GM18520 (cell line): ENCODE measurements around the gene RUFY4.

Source experiments
- ATAC-seq: cut with Tn5 transposase; IDR thresholded peaks from one replicate; pipeline ENCODE4 v1.9.1; 2021; ENCODE audit not compliant: unreplicated experiment

RUFY4 gene

GRCh38 chr2:218059289-218059688 lies 9.8 kb upstream of the RUFY4 start:
- no peak for ATAC-seq

GRCh38 chr2:218060118-218060517 lies 8.9 kb upstream of the RUFY4 start:
- ATAC-seq, result no peak

GRCh38 chr2:218060950-218061660 lies 7.9 kb upstream of the RUFY4 start:
- ATAC-seq, result no peak

- peak; percentile 92 for ATAC-seq
These were observed 5.6 kb upstream of the RUFY4 start for GRCh38 chr2:218063486-218063885.

- peak; percentile 2 for ATAC-seq
These were observed 5.2 kb upstream of the RUFY4 start for GRCh38 chr2:218063896-218064295.

DNA sequence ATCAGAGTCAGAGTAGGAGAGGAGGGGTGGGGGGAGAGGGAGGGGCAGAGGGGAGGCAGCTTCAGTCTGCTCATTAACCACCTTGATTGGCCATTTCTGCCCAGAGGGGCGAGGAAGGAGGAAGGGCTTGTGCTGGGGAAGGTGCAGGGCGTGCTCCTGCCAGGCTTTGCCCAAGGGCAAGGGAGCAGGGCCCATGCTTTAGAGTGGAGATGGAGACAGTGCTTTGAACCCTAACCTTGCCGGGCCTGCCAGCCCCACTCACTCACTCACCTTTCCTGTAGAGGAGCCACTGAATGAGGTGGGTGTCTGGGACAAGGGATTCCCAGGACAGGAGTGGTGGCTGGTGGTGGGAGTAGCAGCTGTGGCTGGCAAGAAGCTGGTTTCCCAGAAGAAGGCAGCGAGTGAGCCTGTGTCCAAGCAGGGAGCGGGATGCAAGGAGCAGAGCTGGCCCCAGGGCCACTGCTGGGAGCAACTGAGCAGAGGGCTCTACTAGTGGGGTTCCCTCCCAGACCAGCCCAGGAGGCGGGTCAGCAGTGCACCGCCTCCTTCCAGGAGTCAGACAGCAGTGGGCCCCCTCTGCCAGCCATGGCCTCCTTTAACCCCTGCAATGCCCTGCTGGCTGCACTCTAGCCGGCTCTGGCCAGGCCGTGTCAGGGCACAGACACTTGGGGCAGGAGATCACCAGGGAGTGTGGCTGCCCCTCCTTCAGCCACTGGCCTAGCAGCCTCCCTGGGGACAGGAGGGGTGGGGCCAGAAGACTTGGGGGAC lies 3.6 kb upstream of the RUFY4 start:
- no peak for ATAC-seq

DNA sequence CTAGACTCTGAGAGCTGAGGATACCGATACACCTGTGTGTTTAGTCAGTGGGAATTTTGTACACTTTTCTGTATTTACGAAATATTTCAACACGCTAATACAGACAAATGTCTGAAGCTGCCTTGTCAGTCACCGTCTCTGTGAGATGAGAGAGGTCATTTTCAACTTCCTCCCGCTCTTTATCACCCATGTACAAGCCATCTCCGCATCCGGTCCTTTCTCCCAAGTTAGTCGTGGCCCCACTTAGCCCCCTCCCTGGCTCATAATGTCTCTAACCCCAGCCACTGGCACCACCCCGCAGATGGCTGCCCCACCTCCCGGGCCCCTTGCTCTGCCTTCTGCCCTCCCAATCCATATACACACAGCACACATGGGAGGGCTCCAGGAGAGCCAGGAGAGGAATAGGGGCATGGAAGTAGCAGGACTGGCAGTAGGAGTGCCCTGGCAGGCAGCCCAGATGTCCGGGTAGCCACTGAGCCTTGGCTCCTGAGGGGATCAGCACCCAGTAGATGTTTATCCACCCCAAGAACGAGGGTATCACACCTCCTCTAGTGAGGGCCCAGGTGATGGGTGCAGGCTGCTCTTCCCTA lies 2.0 kb upstream of the RUFY4 start:
- ATAC-seq, result no peak

GRCh38 chr2:218067523-218067922 lies 1.5 kb upstream of the RUFY4 start:
- no peak for ATAC-seq

GRCh38 chr2:218069606-218070300 lies 700 bp downstream of the RUFY4 start:
- ATAC-seq, result no peak

DNA sequence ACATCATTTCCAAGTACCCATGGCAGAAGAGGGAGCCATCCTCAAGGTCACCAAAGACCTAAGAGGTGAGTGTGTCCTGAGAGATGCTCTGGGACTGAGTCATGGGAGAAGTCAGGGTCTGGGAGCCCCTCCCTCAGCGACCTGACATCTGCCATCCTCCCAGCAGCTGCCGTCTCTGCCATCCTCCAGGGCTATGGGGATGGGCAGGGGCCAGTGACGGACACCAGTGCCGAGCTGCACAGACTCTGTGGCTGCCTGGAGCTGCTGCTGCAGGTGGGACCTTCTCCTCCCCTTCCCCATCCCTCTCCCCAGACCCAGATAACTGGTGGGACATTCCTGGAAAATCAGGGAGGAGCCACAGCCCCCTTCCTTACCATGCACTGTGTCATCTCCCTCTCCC lies 1.5 kb downstream of the RUFY4 start:
- no peak for ATAC-seq

DNA sequence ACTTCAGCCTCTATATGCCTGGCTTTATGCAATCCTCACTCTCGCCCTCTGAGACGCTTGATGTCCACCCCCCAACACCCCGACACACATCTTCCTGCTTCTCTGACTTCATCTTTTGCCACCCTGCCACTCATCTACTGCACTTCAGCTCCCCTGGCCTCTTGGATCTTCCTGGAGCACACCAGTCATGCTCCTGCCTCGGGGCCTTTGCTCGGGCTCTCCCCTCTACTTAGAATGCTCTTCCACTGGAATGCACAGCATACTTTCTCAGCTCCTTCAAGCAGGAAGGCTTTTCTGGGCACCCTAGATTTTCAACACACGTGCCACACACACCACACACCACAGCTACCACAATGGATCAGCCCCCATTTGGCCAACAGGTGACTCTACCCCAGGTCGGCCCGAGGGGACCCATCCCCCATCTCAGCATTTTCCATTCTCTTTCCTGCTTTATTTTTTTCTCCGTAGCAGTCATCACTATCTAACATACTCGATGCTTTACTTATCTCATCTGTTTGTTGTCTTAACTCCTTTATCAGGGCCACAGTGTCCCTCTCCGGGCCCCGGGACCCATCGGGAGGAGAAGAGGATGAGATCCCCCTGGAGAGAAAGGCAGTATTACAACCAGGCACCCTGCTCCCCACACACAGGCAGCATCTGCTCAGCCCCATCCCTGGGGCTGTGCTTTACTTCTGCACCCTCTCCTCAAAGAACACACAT lies 2.3 kb downstream of the RUFY4 start:
- no peak for ATAC-seq

- no peak for ATAC-seq
These were observed 2.9 kb downstream of the RUFY4 start for GRCh38 chr2:218072002-218072401.

DNA sequence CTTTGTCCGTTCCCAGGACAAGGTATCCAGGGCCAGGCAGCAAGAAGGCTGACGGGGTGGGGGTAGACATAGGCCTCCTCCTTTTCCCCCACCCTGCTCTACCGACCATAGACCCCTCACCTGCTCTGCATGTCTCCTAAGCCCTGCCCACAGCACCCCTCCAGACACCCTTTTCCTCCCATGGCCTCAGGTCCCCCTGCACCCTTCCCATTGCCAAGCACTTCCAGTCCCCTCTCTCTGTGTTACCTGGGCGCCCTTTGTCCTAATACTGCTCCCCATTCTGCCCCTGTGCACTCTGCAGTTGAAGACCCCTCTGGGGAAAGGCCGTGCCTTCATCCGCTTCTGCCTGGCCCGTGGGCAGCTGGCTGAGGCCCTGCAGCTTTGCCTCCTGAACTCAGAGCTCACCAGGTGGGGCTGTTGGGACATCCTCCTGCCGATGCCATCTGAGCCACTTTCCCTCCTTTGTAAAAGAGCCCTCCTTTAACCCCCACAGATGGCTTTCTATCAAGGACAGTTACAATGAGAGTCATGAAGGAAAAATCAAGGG lies 3.5 kb downstream of the RUFY4 start:
- no peak for ATAC-seq

GRCh38 chr2:218073185-218073584 lies 4.1 kb downstream of the RUFY4 start:
- no peak for ATAC-seq

DNA sequence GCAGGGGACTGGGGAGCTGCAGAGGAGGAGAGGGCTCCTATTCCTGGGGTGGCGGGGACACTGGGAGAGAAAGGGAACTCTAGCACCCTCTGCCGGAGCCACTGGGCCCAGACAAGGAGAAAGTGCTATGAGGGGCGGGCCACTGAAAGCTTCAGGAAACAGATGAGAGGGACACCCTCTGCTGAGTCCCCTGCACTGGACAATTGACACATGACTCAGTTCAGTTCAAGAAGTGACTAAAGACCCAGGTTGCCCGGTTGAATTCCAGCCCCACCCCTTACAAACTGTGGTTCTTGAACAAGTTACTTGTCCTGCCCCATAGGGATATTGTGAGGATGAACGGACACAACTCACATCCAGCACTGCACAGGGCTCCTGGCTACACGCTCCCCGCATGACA lies 5.0 kb downstream of the RUFY4 start:
- no peak for ATAC-seq

DNA sequence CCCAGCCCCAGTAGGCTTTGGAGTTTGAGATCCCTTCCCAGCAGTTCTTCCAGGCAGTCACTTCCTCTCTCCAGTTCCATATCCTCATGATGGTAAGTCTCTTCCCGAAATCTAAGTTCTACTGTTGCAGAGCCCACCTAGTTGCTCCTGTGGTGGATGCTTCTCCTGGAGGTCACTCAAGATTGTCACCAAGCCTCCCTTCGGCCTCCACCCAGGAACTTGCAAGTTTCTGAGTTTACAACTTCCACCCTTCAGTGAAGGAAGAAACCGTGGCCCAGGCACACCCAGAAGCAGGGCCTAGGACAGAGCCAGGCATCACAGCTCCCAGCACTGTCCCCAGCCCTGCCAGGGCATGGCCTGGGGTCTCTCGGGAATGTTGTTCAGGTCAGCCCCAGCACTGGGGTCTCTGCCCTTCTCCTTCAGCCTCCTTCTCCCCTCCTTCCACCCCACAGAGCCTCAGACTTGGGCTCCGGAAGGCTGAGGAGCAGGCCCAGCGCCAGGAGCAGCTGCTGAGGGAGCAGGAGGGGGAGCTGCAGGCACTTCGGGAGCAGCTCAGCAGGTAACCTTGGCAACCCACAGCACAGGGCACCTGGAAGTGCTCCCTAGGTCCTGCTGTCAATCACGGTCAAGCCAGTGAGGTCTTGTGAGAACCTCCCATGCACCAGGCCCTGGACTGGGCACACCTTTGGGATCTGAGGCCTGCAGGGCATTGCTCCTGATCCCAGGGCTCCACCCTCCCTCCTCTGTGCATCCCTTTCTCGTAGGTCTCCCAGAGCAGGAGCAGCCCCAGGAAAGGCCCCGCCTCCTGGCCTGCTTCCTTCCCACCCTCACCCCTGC lies 7.1 kb downstream of the RUFY4 start:
- ATAC-seq, result no peak

GRCh38 chr2:218077464-218078216 lies 8.6 kb downstream of the RUFY4 start:
- ATAC-seq, result no peak

DNA sequence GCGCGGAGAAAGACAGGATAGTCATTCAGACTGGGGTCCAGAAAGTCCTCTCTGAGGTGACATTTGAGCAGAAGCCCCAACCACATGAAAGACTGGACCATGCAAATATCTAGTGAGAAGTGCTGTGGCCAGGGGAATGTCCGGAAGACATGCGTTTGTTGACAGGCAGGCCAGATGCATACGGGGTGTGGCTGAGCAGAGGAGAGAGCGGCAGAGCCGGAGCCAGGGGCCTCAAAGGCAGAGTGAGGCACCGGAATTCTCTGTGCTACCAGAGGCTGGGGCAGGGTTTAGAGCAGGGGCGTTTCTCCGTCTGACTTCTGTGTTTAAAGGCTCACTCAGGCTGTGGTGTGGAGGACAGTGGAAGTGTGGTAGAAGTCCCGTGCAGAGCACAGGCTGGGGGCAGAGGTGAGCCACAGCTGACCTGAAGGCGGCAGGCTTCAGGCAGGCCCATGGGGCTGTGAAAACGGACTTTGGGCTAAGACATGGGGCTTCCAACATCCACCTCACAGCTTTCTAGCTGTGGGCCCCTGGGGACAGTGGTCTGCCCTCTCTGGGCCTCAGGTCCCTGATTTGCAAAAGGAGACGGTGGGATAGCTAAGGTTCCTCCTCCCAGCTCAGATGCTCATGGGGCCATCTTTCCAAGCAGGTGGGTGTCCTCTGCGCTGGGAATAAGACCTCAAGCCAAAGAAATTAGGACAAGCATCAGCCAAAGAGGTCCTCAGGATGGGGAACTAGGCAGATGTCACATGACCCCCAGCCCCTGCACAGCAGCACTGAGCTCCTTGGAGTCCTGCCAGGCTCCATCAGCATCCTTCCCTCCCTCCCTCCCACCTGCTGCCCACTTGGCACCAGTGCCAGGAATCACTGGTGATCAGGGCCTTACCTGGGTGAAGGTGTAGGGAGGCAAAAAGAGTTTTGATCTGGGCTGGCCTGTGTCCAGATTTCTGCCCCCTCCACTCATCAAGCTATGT lies 11.2 kb downstream of the RUFY4 start:
- ATAC-seq, result no peak
